Measurements from ENCODE around the gene VPS37B. TPM values are rescaled to one million over a fixed set of nuclear protein-coding genes. Genes with fewer than 3 reads are reported as not detected.

The VPS37B gene
- total RNA-seq, 1 donor from 2014 or later, result 25.8 TPM

Other genes with a start within 250 kb of the VPS37B start
- gene HCAR2, start 192.8 kb downstream of the VPS37B start, total RNA-seq, result under 0.01 TPM in 1 of 2 replicates, not detected in the other
- not detected in 2 replicates for gene HCAR3, start 179.3 kb downstream of the VPS37B start, total RNA-seq
- 0.60 and 0.87 TPM in 2 replicates for gene HCAR1, start 165.3 kb downstream of the VPS37B start, total RNA-seq
- gene DENR, start 143.3 kb downstream of the VPS37B start, total RNA-seq, result 46.7 and 64.9 TPM in 2 replicates
- 0.65 and 1.2 TPM in 2 replicates for gene CCDC62, start 121.6 kb downstream of the VPS37B start, total RNA-seq
- gene HIP1R, start 60.7 kb downstream of the VPS37B start, total RNA-seq, result 90.6 and 93.9 TPM in 2 replicates
- gene ABCB9, start 70.3 kb upstream of the VPS37B start, total RNA-seq, result 3.0 and 6.5 TPM in 2 replicates
- 9.9 and 12.7 TPM in 2 replicates for gene OGFOD2, start 79.1 kb upstream of the VPS37B start, total RNA-seq
- 119 and 198 TPM in 2 replicates for gene ARL6IP4, start 84.6 kb upstream of the VPS37B start, total RNA-seq

Data from renal cortical epithelial cell (primary cell).